Measurements from ENCODE around the gene SORCS3. TPM values are rescaled to one million over a fixed set of nuclear protein-coding genes. Genes with fewer than 3 reads are reported as not detected.

Gene SORCS3
- total and polyA plus RNA-seq, 2 of the 13 experiments (the other 11 are each of a cell fraction or from before 2014, with no cell fraction given): 0.07 TPM; not detected in 1

- intact Hi-C loops (cut with micrococcal nuclease; ENCODE audit: unreplicated experiment): no loop called here
- no peak for TF ChIP-seq MAFK (conservative IDR thresholded peaks at IDR 0.05 in 1 of 2, IDR thresholded peaks at IDR 0.05 in 1 of 2; ENCODE audit: low read length in 2 of 2)
- TF ChIP-seq ARNTL (CRISPR knock-in tag; IDR thresholded peaks at IDR 0.05): no peak
- no peak for TF ChIP-seq ZNF33B (CRISPR knock-in tag; IDR thresholded peaks at IDR 0.05)
- no peak for TF ChIP-seq ZBTB44 (CRISPR knock-in tag; IDR thresholded peaks at IDR 0.05)
- Histone ChIP-seq H3K4me1 (ENCODE audit: insufficient read depth, low read length) (no peaks in the 10 kb centered on the region), H3K36me3 (replicated peaks in 1 of 2; ENCODE audit: control insufficient read depth in 1 of 2, insufficient read depth in 2 of 2, low read length in 2 of 2) (no peaks in the 10 kb centered on the region), H3K4me3 (replicated peaks in 1 of 3; ENCODE audit: insufficient read depth in 1 of 3, low read depth in 2 of 3, low read length in 3 of 3) (no peak overlapping the region), H3K79me2 (ENCODE audit: insufficient read depth, low read length) (no peaks in the 10 kb centered on the region), H3K9ac (ENCODE audit: insufficient read depth, low read depth, low read length) (no peak overlapping the region), H3K27ac (ENCODE audit: extremely low read length, insufficient read depth, low read length) (no peak overlapping the region), H3K4me2 (ENCODE audit: low read depth, low read length) (no peak overlapping the region), H3K27me3 (ENCODE audit: control insufficient read depth in 1 of 2, insufficient read depth in 2 of 2, low read length in 2 of 2) (no peaks in the 10 kb centered on the region), H4K20me1 (ENCODE audit: insufficient read depth, low read length) (no peaks in the 10 kb centered on the region), H3K9me3 (ENCODE audit: low read length) (peaks cover 79% of the 10 kb centered on the region), H2AFZ (ENCODE audit: low read length) (no peak overlapping the region)
- no TSS peak for BruUV-seq (replicated peaks)
- DNase-seq (ENCODE audit: low spot score): no peak
- in situ Hi-C loops (cut with HindIII; ENCODE audit: extremely low pct_ligation_motif_present, low pct_unique_long_range_greater_than_20kb): no loop called here
- ATAC-seq: no peak
- 86% methylated on average over 5 of the region's 7 CpGs for WGBS (ENCODE audit: low lambda C conversion rate)
- FAIRE-seq: no peak
- ChIA-PET CTCF (ENCODE audit: low intra/inter-chr PET ratio, low total read pairs) (no interaction called here), POLR2A (no interaction called here)
Observed at GRCh38 chr10:105278439-105278838, 637.3 kb downstream of the SORCS3 start.

GRCh38 chr10:105279101-105279500 is 638.0 kb downstream of the SORCS3 start:
- in situ Hi-C loops (cut with HindIII; ENCODE audit: extremely low pct_ligation_motif_present, low pct_unique_long_range_greater_than_20kb) (no loop called here), intact Hi-C loops (cut with micrococcal nuclease; ENCODE audit: unreplicated experiment) (no loop called here)
- H3K9me3 ChIP-seq (ENCODE audit: low read length): peaks cover 80% of the 10 kb centered on the region
- no peaks in the 10 kb centered on the region for H3K27me3 ChIP-seq (ENCODE audit: control insufficient read depth in 1 of 2, insufficient read depth in 2 of 2, low read length in 2 of 2)
- H3K27ac ChIP-seq (ENCODE audit: extremely low read length, insufficient read depth, low read length): no peak overlapping the region
- no peak overlapping the region for H2AFZ ChIP-seq (ENCODE audit: low read length)
- ChIA-PET POLR2A (no interaction called here), CTCF (ENCODE audit: low intra/inter-chr PET ratio, low total read pairs) (no interaction called here)
- no peak overlapping the region for H3K4me3 ChIP-seq (replicated peaks in 1 of 3; ENCODE audit: insufficient read depth in 1 of 3, low read depth in 2 of 3, low read length in 3 of 3)
- no peaks in the 10 kb centered on the region for H3K4me1 ChIP-seq (ENCODE audit: insufficient read depth, low read length)
- H3K79me2 ChIP-seq (ENCODE audit: insufficient read depth, low read length): no peaks in the 10 kb centered on the region
- H3K36me3 ChIP-seq (replicated peaks in 1 of 2; ENCODE audit: control insufficient read depth in 1 of 2, insufficient read depth in 2 of 2, low read length in 2 of 2): no peaks in the 10 kb centered on the region
- ATAC-seq: no peak
- no peak overlapping the region for H3K4me2 ChIP-seq (ENCODE audit: low read depth, low read length)
- no TSS peak for BruUV-seq (replicated peaks)
- DNase-seq (ENCODE audit: low spot score): no peak
- no peak for FAIRE-seq
- TF ChIP-seq ZKSCAN5 (CRISPR knock-in tag; IDR thresholded peaks at IDR 0.05) (no peak), ARID4A (CRISPR knock-in tag; IDR thresholded peaks at IDR 0.05; ENCODE audit: borderline replicate concordance) (no peak)
- H4K20me1 ChIP-seq (ENCODE audit: insufficient read depth, low read length): no peaks in the 10 kb centered on the region
- H3K9ac ChIP-seq (ENCODE audit: insufficient read depth, low read depth, low read length): no peak overlapping the region

All from HepG2 (cell line).